Keratinocyte (primary cell): ENCODE data around the gene BANK1.

Source experiments
- EZH2 ChIP-seq: IDR thresholded peaks from one replicate; pipeline ENCODE4 v1.6.1; 2012; ENCODE audit warnings: inconsistent platforms, mild to moderate bottlenecking, low read length, moderate library complexity
- TF ChIP-seq, protein P1 (sequence below), 3 experiments: IDR thresholded peaks in 1 of 3; conservative IDR thresholded peaks in 1 of 3; optimal IDR thresholded peaks in 1 of 3; 2 replicates in 2 of 3; 3 replicates in 1 of 3; pipeline versions ENCODE3 to v1.5.1; 2011; ENCODE audit warnings: low read length in 3 of 3, mild to moderate bottlenecking in 3 of 3, moderate library complexity in 2 of 3, control low read depth in 1 of 3, inconsistent platforms in 1 of 3; ENCODE audit not compliant: insufficient read depth in 2 of 3; ENCODE audit errors: extremely low read depth in 1 of 3

DNA sequence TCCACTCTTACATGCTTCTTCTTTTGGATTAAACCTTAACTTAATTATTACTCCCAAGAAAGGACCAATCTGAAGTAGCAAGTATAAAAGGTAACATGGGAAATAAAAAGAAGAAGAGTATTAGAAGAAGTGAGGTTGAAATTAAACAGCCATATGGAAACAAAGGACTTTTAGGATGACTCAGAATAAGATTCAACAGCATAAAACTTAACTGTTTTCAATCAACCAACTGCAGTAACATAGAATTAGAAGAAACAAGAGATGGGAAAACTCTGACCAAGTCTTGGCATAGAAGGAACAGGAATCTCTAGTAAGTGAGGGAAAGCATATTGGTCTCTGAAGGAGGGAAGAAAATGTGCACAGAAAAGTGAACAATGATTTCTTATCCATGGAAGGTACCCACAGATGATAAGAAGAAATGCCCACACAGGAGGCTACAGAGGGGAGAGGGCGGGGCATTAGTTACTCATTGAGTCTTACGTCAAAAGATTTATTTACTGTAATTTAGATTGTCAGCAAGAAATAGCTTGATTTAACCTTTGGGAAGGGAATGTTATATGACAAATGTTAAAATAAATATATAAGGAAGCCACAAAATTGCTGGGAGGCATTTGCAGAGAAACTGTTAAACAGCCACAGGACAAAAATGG is 177.3 kb downstream of the BANK1 start:
- no peak for TF ChIP-seq EZH2
- TF ChIP-seq, protein P1, sequence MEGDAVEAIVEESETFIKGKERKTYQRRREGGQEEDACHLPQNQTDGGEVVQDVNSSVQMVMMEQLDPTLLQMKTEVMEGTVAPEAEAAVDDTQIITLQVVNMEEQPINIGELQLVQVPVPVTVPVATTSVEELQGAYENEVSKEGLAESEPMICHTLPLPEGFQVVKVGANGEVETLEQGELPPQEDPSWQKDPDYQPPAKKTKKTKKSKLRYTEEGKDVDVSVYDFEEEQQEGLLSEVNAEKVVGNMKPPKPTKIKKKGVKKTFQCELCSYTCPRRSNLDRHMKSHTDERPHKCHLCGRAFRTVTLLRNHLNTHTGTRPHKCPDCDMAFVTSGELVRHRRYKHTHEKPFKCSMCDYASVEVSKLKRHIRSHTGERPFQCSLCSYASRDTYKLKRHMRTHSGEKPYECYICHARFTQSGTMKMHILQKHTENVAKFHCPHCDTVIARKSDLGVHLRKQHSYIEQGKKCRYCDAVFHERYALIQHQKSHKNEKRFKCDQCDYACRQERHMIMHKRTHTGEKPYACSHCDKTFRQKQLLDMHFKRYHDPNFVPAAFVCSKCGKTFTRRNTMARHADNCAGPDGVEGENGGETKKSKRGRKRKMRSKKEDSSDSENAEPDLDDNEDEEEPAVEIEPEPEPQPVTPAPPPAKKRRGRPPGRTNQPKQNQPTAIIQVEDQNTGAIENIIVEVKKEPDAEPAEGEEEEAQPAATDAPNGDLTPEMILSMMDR (optimal IDR thresholded peaks at IDR 0.05 in 1 of 3, IDR thresholded peaks at IDR 0.05 in 1 of 3, conservative IDR thresholded peaks at IDR 0.05 in 1 of 3; ENCODE audit: extremely low read depth in 1 of 3, insufficient read depth in 2 of 3, low read length in 3 of 3): no peak
